Esophagus muscularis mucosa (tissue), 4 donors: Measurements from ENCODE around the gene POLE. TPM values are rescaled to one million over a fixed set of nuclear protein-coding genes. Genes with fewer than 3 reads are reported as not detected.

Experiments
- DNase-seq: peaks from one replicate; pipeline ENCODE4 v3.0.0-alpha.2; 2017; ENCODE audit errors: extremely low spot score
- H3K27ac ChIP-seq, 4 donors: fragments of 200-600 bp; sonication (generic); replicated peaks in 1 of 4; 1 replicate in 3 of 4; 2 replicates in 1 of 4; pipeline ENCODE4 v1.5.1; 2016 to 2019; ENCODE audit warnings: mild to moderate bottlenecking in 1 of 4
- H3K27me3 ChIP-seq, 4 donors: fragments of 200-600 bp; sonication (generic); one replicate each; pipeline versions ENCODE4 v1.5.1 to v1.6.0; 2016 to 2019
- H3K36me3 ChIP-seq, 4 donors: fragments of 200-600 bp; sonication (generic); one replicate each; pipeline ENCODE4 v1.5.1; 2016 to 2019
- H3K4me1 ChIP-seq, 4 donors: fragments of 200-600 bp; sonication (generic); one replicate each; pipeline ENCODE4 v1.5.1; 2016 to 2019
- H3K4me3 ChIP-seq, 4 donors: fragments of 200-600 bp; sonication (generic); 1 replicate in 2 of 4; 2 replicates in 2 of 4; pipeline ENCODE4 v1.5.1; 2016 to 2019; ENCODE audit warnings: mild to moderate bottlenecking in 4 of 4, moderate library complexity in 1 of 4
- H3K9me3 ChIP-seq, 4 donors: fragments of 200-600 bp; sonication (generic); 1 replicate in 3 of 4; 2 replicates in 1 of 4; pipeline ENCODE4 v1.5.1; 2016 to 2019
- CTCF ChIP-seq, 3 experiments: fragments of 200-600 bp in 2 of 3; fragments of 450-650 bp in 1 of 3; sonication (generic) in 2 of 3; IDR thresholded peaks; one replicate each; pipeline ENCODE4 v1.5.1; 2017 to 2019; ENCODE audit warnings: antibody characterized with exemption in 3 of 3, mild to moderate bottlenecking in 2 of 3, moderate library complexity in 1 of 3
- EP300 ChIP-seq: sonication (generic); formaldehyde crosslinking; IDR thresholded peaks from one replicate; pipeline ENCODE4 v1.6.1; 2017; ENCODE audit warnings: antibody characterized with exemption
- POLR2A ChIP-seq: fragments of 450-650 bp; IDR thresholded peaks from one replicate; pipeline ENCODE4 v1.6.1; 2017; ENCODE audit warnings: antibody characterized with exemption, moderate library complexity, mild to moderate bottlenecking, low read depth
- POLR2AphosphoS5 ChIP-seq, 2 donors: sonication (generic); formaldehyde crosslinking; IDR thresholded peaks; one replicate each; pipeline ENCODE4 v1.6.1; 2017; ENCODE audit warnings: antibody characterized with exemption in 2 of 2
- WGBS: methylation state at CpG from one replicate; pipeline ENCODE4 v1.1.5; 2018; 5-methylcytosine and 5-hydroxymethylcytosine counted together
- intact Hi-C: fragments of 100-400 bp; cut with DNase I; formaldehyde crosslinking; loops from one replicate; pipeline ENCODE4 v1.15.1; 2023
- total RNA-seq, 4 donors: library from RNA; depleted of rRNA; stranded (reverse); fragments of >200 nt; gene quantifications; one replicate each; pipeline versions ENCODE4 v1.1.0 to v1.2.1, GENCODE V29; 2016

The POLE gene
- total RNA-seq, 4 donors from 2014 or later, result 17.2 to 32.4 (median 24.8) TPM

GRCh38 chr12:132723764-132724140 lies 36.6 kb upstream of the POLE start:
- Histone ChIP-seq H3K36me3 (peaks cover 74 to 100% (median 99%) of the 10 kb centered on the region in 4 donors), H3K27me3 (no peaks in the 10 kb centered on the region), H3K9me3 (no peaks in the 10 kb centered on the region), H3K4me1 (no peaks in the 10 kb centered on the region), H3K27ac (no peak overlapping the region), H3K4me3 (no peak overlapping the region)
- WGBS, result 96% methylated on average over 2 of the region's 2 CpGs
- intact Hi-C loops, result no loop called here
- no peak for DNase-seq
- TF ChIP-seq POLR2AphosphoS5 (IDR thresholded peaks at IDR 0.05) (no peak), EP300 (no peak), POLR2A (no peak), CTCF (IDR thresholded peaks at IDR 0.05) (no peak)

GRCh38 chr12:132723015-132723763 lies 36.0 kb upstream of the POLE start:
- no peaks in the 10 kb centered on the region for H3K9me3 ChIP-seq
- WGBS, result 90% methylated on average over 18 of the region's 30 CpGs
- H3K27me3 ChIP-seq, result no peaks in the 10 kb centered on the region
- intact Hi-C loops, result no loop called here
- H3K27ac ChIP-seq, result no peak overlapping the region
- no peak for DNase-seq
- no peaks in the 10 kb centered on the region for H3K4me1 ChIP-seq
- H3K4me3 ChIP-seq, result no peak overlapping the region
- no peak for TF ChIP-seq CTCF (IDR thresholded peaks at IDR 0.05)
- no peak for TF ChIP-seq POLR2A
- no peak for TF ChIP-seq POLR2AphosphoS5 (IDR thresholded peaks at IDR 0.05)
- TF ChIP-seq EP300, result no peak
- peaks cover 70 to 98% (median 96%) of the 10 kb centered on the region in 4 donors for H3K36me3 ChIP-seq

GRCh38 chr12:132720606-132721345 lies 33.6 kb upstream of the POLE start:
- Histone ChIP-seq H3K4me3 (no peak overlapping the region), H3K4me1 (no peaks in the 10 kb centered on the region), H3K9me3 (no peaks in the 10 kb centered on the region), H3K36me3 (peaks cover 65 to 98% (median 97%) of the 10 kb centered on the region in 4 donors), H3K27ac (no peak overlapping the region), H3K27me3 (no peaks in the 10 kb centered on the region)
- TF ChIP-seq POLR2A (no peak), EP300 (no peak), POLR2AphosphoS5 (IDR thresholded peaks at IDR 0.05) (no peak), CTCF (IDR thresholded peaks at IDR 0.05) (no peak)
- 95% methylated on average over 21 of the region's 25 CpGs for WGBS
- no peak for DNase-seq
- intact Hi-C loops, result no loop called here

GRCh38 chr12:132719954-132720324 lies 32.8 kb upstream of the POLE start:
- 94% methylated on average over 12 of the region's 12 CpGs for WGBS
- TF ChIP-seq EP300 (no peak), POLR2AphosphoS5 (IDR thresholded peaks at IDR 0.05) (no peak), CTCF (IDR thresholded peaks at IDR 0.05) (no peak), POLR2A (no peak)
- Histone ChIP-seq H3K36me3 (peaks cover 66 to 98% (median 95%) of the 10 kb centered on the region in 4 donors), H3K9me3 (no peaks in the 10 kb centered on the region), H3K27ac (no peak overlapping the region), H3K4me3 (no peak overlapping the region), H3K27me3 (no peaks in the 10 kb centered on the region), H3K4me1 (no peaks in the 10 kb centered on the region)
- intact Hi-C loops, result no loop called here
- no peak for DNase-seq
